Hippocampal formation (tissue), 2 donors: ENCODE measurements around the gene ZAP70.

Source experiments
- DNase-seq, 2 donors: peaks; one replicate each; lab custom pipeline; 2025; lab: John Stamatoyannopoulos, UW

The ZAP70 gene

DNA sequence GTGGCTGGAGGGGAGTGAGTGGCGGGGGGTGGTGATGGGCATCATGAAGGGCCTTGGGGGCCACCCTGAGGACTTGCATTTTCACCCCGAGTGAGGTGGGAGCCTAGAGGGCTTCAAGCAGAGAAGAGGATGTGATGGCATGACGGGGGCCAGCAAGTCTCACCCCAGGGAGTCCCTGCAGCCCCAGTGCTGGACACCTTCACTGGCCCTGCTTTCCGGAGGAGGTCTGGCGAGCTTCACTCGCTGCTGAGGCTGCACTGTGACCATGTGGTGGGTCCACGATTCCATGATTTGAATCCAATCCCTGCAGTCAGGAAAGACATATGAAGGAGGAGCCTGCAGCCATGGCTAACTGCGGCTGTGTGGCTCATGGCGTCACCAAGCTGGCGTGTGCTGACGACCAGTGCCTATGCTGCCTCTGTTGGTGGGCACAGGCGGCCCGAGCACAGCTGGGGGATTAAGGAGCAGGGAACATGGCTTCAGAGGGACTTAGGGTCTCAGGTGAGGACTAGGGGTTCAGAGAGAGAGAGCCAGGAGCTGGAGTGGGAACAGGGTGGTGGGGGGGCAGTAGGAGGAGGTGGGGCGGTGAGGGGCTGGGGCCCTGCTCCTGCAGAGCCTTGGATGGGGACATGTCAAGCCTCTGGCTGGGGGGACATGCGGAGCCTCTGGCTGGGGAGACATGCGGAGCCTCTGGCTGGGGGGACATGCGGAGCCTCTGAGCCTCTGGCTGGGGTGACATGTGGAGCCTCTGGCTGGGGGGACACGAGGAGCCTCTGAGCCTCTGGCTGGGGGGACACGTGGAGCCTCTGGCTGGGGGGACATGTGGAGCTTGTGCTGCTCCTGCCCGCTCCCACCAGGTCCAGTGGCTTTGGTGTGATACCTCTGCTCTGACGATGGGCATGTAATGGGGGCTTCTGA is 3.6 kb downstream of the ZAP70 start:
- DNase-seq: no peak

DNA sequence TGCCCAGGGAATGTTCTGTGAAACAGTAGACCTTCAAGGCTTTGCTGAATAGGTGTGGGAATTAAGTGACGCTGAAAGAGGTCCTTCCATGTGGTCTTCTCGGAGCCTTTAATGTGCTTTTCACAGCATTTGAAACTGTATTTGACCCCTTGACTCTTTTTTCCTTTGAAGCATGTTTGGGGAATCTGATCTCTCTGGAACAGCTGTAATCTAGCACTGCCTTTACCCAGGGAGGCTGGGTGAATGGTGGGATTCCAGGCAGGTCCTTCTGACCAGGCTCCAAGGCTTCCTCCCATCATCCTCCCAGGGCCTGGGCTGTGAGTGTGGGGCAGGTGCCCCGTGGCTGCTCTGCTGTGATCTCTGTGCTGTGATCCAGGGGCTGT is 4.2 kb downstream of the ZAP70 start:
- no peak for DNase-seq

DNA sequence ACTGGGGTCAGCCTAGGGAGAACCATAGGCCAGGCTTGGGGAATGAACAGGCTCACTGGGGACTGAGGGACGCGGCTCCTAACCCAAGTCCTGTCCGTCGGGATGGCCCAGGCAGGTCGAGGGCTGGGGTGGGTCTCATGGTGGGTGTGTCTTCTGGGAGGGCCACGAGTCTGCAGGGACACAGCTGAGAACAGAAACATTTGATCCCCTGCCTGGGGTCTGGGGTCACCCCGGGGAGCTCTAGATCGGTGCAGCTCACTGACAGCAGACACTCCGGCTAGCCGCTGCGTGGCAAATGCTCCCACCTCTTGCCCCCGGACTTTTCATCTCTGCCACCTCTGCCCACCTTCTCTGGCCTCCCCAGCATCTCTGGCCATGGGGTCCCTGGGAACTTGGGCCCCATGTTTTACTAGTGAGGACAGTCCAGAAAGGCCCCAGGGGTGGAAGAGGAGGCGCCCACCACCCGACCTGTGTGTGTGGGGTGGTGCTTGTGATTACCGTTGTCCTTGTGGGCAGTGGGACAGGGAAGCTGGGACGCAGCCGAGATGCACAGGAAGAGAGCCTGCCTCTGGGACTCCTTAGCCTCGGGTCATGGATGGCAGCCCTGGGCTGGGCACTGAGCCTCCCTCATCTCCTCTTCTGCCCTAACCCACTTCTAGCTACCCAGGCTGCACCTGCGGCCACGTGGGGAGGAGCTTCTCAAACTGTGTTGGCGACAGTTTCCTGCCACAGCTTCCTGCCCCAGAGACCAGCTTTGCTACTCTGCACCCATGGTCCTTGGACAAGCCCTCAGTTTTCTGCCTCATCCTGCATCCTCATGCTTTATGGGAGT is 4.9 kb downstream of the ZAP70 start:
- no peak for DNase-seq

DNA sequence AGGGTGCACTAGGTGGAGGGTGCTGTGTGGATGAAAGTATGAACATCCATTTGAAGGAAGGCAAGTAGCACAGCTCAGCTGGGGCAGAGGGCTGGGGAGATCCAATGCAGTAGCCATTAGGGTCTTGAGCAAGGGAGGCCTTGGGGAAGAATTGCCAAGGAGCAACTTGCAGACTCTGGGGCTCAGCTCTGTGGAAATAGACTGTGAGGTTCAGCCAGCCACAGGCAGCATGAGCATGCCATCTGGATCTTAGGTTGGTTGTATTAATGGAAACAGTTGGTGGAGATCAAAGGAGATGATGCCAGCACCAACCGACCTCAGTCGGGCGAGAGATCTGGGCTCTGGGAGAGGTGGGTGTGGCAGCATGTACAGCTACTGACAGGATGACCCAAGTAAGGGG is 5.6 kb downstream of the ZAP70 start:
- no peak for DNase-seq

DNA sequence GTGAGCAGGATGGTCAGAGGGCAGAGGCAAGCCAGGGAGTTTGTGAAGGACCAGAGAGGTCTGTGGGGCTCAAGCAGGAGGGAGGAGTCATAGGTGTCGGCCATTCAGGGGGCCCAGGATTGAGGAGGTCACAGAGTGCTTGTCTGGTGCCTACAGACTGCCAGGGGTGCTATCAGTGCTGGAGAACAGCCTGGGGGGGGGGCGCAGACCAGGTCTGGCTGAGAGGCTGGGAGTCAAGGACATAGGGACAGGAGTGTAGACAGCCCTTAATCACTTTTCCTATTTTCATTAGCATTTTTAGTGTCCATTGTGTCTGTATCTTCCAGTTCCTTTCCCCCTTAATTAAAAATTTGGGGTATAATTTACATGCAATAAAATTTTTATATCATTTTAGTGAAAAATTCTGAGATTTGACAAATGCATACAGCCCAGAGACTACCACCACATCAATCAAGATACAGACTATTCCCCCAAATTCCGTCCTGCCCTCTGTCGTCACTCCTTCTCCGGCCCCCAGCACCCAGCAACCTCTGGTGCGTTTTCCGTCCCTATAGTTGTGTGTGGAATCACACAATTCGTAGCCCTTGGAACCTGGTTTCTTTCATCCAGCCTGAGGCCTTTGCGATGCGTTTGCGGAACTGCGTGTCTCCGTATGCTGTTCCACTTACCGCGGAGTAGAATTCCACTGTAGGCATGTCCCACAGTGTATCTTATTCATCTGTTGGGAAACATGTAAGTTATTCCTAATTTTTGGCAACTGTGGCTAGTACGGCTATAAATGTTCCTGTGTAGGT is 6.2 kb downstream of the ZAP70 start:
- DNase-seq: no peak

DNA sequence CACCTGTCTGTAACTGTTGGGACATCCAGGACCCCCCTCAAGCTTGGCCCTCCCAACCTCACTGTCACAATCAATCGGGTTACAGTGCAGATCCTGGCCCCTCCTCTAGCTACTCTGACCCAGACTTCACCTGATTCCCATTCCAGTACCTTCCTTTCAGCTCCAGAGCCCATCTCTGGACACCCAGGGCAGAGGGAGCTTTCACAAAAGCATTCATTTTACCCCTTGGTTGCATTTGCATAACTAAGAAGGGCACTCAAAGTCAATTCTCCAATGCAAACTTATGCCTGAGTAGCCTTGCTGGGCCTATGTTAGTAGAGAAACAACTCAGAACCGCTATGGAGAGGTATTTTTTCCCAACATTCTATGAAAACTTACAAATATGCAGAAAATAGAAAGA is 7.4 kb downstream of the ZAP70 start:
- DNase-seq: no peak

DNA sequence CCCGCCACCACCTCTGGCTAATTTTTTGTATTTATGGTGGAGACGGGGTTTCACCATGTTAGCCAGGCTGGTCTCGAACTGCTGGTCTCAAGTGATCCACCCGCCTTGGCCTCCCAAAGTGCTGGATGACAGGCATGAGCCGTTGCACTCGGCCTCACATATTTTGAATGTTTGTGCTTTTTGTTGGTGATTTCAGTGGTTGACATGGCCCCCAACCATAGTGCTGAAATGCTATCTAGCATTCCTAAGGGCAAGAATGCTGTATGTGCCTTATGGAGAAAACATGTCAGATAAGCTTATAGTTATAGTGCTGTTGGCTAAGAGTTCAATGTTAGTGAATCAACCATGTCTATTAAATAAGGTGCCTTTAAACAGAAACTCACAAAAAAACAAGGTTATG is 8.9 kb downstream of the ZAP70 start:
- DNase-seq: no peak

DNA sequence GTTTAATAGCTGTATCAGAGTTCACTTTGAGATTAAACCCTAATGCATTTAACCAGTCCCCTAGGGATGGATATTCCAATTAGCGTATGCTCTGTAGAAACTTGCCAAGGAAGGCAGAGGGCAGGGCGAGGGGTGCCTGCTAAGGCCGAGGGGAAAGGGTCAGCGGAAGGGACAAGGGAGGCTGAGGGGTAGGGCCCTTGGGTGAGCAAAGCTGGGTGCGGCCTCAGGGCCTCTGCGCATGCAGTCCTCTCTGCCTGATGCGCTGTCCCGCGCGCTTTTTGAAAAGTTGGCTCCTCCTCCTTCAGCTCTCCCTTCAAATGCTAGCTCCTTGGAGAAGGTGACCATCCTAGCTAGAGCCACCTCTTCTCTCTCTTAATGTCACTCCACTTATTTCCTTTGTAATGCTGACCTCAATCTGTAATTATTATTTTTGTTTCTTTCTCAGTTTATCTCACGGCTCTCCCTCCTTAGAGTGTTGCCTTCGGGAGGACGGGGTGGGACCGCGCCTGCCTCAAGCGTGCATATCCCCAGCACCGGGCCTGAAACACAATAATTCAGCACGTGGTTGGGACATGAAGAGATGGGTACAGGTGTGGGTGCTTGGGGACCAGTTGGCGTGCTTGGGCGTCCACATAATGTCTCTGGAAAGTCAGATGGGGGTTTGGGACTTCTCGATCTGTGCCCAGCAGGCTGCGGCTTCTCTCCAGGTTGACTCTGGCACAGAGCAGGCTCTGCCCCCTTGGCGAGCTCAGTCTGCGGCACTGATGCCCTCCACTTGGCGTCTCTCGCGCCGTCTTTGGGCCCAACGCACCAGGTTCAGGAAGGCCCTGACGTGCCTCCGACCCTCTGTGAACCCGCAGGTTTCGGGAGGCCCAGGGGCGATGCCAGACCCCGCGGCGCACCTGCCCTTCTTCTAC is 10.0 kb downstream of the ZAP70 start:
- DNase-seq: no peak

DNA sequence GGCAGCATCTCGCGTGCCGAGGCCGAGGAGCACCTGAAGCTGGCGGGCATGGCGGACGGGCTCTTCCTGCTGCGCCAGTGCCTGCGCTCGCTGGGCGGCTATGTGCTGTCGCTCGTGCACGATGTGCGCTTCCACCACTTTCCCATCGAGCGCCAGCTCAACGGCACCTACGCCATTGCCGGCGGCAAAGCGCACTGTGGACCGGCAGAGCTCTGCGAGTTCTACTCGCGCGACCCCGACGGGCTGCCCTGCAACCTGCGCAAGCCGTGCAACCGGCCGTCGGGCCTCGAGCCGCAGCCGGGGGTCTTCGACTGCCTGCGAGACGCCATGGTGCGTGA is 10.7 kb downstream of the ZAP70 start:
- DNase-seq: no peak

DNA sequence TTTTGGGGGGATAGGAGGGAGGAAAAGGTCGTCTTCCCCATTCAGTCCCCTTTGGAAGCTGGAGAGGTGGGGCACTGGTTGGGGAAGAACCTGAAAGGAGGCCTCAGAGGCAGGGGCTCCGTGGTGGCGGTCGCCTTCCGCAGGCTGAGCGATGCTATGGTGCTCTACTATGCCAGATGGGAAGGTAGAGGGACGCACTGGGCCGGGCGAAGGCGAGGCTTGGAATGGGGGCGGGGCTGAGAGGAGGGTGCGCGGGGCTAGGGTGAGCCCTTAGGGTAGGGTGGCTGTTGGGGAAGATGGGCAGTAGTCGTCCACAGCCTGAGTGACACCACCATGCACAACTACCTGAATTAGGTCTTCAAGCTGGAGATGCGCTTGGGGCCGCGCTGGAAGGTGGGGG is 11.1 kb downstream of the ZAP70 start:
- DNase-seq: no peak

DNA sequence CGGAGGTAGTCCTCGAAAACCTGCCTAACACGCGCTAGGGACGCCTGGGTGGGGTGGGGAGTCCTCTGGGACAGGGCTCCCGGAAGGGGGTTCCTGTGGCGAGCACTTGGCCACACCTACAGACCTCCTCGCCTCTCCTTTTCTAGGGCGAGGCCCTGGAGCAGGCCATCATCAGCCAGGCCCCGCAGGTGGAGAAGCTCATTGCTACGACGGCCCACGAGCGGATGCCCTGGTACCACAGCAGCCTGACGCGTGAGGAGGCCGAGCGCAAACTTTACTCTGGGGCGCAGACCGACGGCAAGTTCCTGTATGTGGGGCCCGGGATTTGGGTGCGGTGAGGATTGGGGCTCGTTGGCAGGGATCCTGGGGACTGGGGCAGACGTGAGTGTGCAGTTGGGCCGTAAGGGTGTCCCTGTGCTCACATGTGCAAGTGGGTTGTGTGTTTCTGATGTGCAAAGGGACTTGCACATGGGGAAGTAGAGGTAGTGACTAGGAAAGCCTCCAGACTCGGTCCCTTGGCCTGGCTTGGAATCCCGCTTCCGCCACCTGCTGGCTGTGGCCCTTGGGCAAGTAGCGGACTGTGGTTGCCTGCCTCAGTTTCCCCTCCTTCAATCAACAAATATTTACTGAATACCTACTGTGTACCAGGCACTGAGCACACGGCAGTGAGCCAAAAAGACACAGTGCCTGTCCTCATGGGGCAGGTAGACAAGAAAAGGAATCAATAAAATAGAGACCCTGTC is 11.7 kb downstream of the ZAP70 start:
- DNase-seq: no peak

DNA sequence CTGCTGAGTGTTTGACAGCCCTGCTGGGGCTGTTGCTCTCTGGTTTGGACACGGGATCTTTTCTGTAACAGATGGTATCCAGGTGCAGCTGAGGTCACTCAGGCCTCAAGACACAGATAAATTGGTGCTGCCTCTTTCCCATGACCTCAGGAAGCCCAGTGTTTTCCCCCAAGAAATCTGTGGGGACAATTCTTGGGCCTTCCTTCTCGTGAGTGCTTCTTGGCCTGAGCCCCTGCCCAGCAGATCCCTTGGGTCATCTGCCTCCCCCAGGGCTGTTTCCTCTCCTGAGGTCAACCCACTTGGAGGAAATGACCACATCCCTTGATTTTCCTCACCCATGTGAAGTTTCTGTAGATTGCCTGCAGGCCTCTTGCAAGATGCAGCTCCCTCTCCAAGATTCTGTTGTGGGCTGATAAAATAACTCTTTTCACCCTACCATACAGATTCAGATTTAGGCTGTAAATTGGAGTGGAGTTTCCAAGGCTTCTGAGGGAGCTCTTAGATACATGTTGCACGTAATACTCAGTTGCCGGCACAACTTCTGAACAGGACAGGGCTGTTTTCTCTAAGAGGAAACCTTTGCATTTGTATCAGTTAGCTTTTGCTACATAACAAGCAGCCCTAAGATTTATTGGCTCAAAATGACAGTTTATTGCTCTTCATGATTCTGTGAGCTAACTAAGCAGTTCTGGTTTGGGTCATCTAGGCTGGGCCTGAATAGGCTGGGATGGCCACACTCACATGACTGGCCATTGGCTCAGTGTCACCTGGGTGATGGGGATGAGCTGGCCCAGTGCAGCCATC is 13.1 kb downstream of the ZAP70 start:
- no peak for DNase-seq

DNA sequence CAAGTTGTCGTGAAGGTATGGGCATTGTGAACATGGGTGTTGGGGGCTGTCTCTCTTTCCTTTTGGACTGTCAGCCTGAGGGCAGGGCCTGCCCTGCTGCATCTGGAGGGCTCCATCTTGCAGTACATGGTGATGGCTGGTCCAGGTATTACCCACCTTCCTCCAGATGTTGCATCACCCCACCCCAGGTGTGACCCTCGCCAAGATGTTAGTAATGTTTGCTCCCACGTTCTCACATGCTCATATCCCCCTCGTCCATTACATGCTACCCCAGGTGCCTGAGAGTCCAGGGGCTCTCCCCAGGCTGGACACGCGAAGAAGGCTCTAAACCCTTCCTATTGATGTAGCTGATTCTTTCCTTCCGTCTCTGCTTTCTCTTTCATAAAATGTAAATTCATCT is 13.9 kb downstream of the ZAP70 start:
- DNase-seq: no peak

DNA sequence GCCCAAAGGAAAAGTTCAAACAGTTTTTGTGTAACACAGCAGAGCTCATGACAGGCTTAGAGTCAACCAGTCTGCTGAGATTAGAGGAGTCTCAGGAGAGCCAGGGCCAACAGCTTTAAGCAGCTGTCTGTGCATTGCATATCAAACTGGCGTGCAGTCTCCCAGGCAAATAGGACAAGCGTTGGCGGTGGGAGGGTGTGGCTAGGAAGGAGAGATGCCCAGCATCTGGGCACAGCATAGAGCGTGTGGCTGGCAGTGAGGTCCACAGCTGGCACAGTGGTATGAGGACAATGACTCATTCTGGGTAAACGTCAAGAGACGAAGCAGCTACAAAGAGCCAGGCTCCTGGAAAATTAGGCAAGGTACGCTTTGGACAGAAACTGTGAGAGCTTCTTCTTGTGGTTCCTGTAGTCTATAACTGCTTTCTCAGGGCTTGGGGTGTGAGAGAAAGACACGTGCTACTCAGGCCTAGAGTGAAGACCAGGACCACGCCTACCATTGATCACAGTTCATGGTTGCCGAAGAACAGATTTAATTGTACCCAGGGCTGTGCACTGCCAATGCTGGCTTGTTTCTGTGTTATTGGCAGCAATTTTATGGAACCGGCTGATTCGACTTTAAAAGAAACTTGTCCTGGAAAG is 14.8 kb downstream of the ZAP70 start:
- DNase-seq: peak in 1 of 2 donors; percentile 2

DNA sequence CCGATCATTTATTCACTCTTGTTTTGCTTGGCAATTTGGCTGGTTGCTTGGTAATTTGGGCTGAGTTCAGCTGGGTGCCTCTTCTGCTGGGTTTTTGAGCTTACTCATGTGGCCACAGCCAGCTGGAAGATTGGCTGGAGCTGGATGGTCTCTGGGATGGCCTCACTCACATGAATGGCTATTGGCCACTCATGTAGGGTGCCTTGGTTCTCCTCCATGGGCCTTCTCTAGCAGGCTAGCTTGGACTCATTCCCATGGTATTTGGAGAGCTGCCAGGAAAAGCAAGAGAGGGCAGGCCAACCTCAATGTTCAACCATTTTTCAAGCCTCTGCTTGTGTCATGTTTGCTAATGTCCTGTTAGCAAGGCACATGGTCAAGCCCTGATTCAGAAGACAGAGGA is 16.9 kb downstream of the ZAP70 start:
- no peak for DNase-seq

DNA sequence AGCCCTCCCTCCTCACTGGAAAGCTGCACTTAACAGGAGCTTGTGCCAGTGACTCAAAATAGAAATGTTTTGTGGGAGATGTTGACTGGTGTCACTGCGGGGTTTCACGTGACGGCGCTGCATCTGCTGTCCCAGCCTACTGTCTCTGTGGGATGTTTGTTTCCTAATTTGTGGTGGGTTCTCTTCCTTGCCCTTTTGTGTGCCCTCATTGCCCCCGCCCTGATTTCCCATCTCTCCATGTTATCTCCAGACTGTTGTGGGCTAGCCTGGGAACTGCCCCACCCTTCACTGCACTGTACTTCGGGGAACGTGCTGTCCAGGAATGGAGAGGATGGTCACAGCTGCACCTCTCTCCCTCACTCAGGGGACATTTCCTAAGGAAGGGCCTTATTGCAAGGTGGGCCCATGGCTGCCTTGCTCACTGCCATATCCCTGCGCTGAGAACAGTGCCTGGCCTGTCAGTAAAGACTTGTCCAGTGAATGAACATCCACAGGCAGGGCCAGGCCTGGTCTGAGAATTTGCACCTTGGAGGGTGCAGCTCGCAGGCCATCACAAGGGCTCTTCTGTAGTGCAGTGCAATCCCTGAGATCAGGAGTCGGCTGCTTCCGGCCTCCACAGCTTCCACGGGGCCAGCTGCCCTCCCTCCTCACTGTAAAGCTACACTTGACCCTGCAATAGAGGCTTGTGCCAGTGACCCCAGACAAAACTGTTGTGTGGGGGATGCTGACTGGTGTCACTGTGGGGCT is 18.1 kb downstream of the ZAP70 start:
- DNase-seq: no peak

DNA sequence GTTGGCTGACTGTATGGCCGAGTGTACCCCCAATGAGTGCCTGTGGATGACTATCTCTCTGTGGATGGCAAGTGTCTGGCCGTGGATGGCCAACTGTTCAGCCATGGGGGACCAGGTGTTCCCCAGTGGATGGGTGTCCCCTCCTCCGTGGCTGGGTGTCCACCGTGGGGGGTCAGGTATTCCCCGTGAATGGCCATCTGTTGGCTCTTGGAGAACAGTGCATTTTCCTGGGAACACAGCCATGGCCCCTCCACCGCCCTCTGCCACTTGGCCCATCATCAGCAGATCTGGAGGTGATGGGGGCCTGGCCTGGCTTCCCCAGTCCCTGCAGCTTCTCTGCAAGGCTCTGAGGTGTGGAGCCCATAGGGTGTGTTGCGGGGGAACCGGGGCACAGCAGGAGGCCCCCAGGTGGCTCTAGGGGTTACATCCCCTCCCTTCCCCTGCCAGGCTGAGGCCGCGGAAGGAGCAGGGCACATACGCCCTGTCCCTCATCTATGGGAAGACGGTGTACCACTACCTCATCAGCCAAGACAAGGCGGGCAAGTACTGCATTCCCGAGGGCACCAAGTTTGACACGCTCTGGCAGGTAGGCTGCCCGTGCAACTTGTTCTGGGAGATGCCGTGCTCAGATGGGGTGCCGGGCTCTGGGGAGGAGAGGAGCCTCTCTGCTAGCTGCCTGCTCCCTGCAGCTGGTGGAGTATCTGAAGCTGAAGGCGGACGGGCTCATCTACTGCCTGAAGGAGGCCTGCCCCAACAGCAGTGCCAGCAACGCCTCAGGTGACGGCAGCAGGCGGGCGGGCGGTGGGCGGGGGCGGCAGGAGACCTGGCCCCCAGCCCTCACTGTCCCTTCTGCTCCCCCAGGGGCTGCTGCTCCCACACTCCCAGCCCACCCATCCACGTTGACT is 19.3 kb downstream of the ZAP70 start:
- DNase-seq: no peak
